HepG2 (cell line): ENCODE data around the gene ACOX3. TPM values are rescaled to one million over a fixed set of nuclear protein-coding genes. Genes with fewer than 3 reads are reported as not detected.

ENCODE experiments used
- CHCHD3 ChIP-seq: sonication (generic); formaldehyde crosslinking; IDR thresholded peaks from 2 replicates; pipeline ENCODE4 v1.8.0; 2022; ENCODE audit warnings: mild to moderate bottlenecking, missing genetic modification reagents, moderate library complexity
- PHB2 ChIP-seq: fragments of 450-650 bp; IDR thresholded peaks from 2 replicates; pipeline ENCODE4 v1.6.1; 2018; ENCODE audit not compliant: partially characterized antibody
- SP2 ChIP-seq: sonication (generic); formaldehyde crosslinking; IDR thresholded peaks from 2 replicates; pipeline ENCODE4 v1.5.1; 2020; ENCODE audit warnings: mild to moderate bottlenecking, missing genetic modification reagents
- STAT5B ChIP-seq: sonication (generic); formaldehyde crosslinking; IDR thresholded peaks from 2 replicates; pipeline ENCODE4 v1.4.0; 2020; ENCODE audit warnings: missing genetic modification reagents
- TFAP4 ChIP-seq: sonication (generic); IDR thresholded peaks from 2 replicates; pipeline ENCODE4 v1.6.1; 2016; ENCODE audit warnings: low read depth, borderline replicate concordance
- ZXDC ChIP-seq: sonication (generic); formaldehyde crosslinking; IDR thresholded peaks from 2 replicates; pipeline ENCODE4 v1.5.0; 2020; ENCODE audit warnings: mild to moderate bottlenecking, missing genetic modification reagents
- polyA plus RNA-seq, 8 experiments: library from polyadenylated mRNA; depleted of rRNA in 3 of 8; stranded (reverse) in 7 of 8; unstranded in 1 of 8; fragments of >200 nt; fragmentation: Illumina TruSeq in 4 of 8; extraction: Trizol in 4 of 8; gene quantifications; 2 replicates each; pipeline versions ENCODE4 v1.2.1 to v1.2.3, GENCODE V29; 2011 to 2016; ENCODE audit warnings: low read depth in 4 of 8, missing spikeins in 1 of 8, mixed read lengths in 1 of 8; ENCODE audit not compliant: insufficient read depth in 1 of 8
- total RNA-seq, 5 experiments: library from RNA; depleted of rRNA; stranded (reverse); fragments of >200 nt; fragmentation: Illumina TruSeq; extraction: Trizol; gene quantifications; 2 replicates each; pipeline ENCODE4 v1.2.3, GENCODE V29; 2016; ENCODE audit warnings: low read depth in 1 of 5
- TF ChIP-seq, protein P1 (sequence below): sonication (generic); formaldehyde crosslinking; IDR thresholded peaks from 2 replicates; pipeline ENCODE4 v1.4.0; 2020; ENCODE audit warnings: mild to moderate bottlenecking, missing genetic modification reagents
- TF ChIP-seq, protein P2 (sequence below): sonication (generic); formaldehyde crosslinking; IDR thresholded peaks from 2 replicates; pipeline ENCODE4 v1.5.0; 2020; ENCODE audit warnings: missing genetic modification reagents

Gene ACOX3
- total and polyA plus RNA-seq, 2 of the 13 experiments (the other 11 are each of a cell fraction or from before 2014, with no cell fraction given): 4.2 to 17.8 TPM

DNA sequence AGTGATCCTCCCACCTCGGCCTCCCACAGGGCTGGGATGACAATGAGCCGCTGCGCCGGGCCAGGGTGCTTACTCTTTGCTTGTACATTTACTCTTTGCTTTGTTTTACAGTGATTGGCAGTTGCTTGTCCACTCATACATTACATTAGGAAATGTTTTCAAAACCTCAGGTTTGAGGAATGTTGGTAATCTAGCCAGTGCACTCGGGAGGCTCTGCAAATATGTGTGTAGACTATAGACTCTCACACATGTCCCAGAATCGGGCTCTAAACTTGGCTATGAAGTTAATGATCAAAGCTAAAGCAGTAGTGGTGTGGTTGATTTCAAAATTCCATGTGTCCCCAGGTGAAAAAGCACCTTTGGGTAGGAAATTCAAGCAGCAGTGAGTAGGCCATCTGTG, 20.6 kb upstream of the ACOX3 start (continued):
- TF ChIP-seq, protein P1, sequence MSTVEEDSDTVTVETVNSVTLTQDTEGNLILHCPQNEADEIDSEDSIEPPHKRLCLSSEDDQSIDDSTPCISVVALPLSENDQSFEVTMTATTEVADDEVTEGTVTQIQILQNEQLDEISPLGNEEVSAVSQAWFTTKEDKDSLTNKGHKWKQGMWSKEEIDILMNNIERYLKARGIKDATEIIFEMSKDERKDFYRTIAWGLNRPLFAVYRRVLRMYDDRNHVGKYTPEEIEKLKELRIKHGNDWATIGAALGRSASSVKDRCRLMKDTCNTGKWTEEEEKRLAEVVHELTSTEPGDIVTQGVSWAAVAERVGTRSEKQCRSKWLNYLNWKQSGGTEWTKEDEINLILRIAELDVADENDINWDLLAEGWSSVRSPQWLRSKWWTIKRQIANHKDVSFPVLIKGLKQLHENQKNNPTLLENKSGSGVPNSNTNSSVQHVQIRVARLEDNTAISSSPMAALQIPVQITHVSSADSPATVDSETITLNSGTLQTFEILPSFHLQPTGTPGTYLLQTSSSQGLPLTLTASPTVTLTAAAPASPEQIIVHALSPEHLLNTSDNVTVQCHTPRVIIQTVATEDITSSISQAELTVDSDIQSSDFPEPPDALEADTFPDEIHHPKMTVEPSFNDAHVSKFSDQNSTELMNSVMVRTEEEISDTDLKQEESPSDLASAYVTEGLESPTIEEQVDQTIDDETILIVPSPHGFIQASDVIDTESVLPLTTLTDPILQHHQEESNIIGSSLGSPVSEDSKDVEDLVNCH (CRISPR knock-in tag): no peak
- TF ChIP-seq, protein P2, sequence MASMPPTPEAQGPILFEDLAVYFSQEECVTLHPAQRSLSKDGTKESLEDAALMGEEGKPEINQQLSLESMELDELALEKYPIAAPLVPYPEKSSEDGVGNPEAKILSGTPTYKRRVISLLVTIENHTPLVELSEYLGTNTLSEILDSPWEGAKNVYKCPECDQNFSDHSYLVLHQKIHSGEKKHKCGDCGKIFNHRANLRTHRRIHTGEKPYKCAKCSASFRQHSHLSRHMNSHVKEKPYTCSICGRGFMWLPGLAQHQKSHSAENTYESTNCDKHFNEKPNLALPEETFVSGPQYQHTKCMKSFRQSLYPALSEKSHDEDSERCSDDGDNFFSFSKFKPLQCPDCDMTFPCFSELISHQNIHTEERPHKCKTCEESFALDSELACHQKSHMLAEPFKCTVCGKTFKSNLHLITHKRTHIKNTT (CRISPR knock-in tag): no peak
- TF ChIP-seq ZXDC (CRISPR knock-in tag) (no peak), PHB2 (no peak), SP2 (CRISPR knock-in tag) (no peak), TFAP4 (no peak), CHCHD3 (no peak), STAT5B (CRISPR knock-in tag) (no peak)
